Endothelial cell of umbilical vein (primary cell): ENCODE data around the gene HECTD2. TPM values are rescaled to one million over a fixed set of nuclear protein-coding genes. Genes with fewer than 3 reads are reported as not detected.

ENCODE experiments used
- BruUV-seq: library from RNA; stranded (reverse); fragments of 400-500 nt; replicated peaks from 2 replicates; lab custom pipeline; 2021; lab: Mats Ljungman, UMichigan
- CTCF ChIA-PET: fragments of 300-600, 350-600 bp; sonication (Branson Sonifier 250); formaldehyde crosslinking; loops from one replicate; lab custom pipeline; 2021; ENCODE audit warnings: antibody characterized with exemption, inconsistent platforms; lab: Charles Lee
- POLR2A ChIA-PET: fragments of 300-600, 350-600 bp; sonication (Branson Sonifier 250); formaldehyde crosslinking; loops from one replicate; lab custom pipeline; 2021; ENCODE audit warnings: antibody characterized with exemption, inconsistent platforms; lab: Charles Lee
- DNase-seq: peaks from one replicate; pipeline ENCODE4 v3.0.0-alpha.2; 2011; ENCODE audit warnings: low read depth, low spot score
- FAIRE-seq: peaks from 2 replicates; lab custom pipeline; 2011; peaks lifted over from hg19 to GRCh38; lab: Jason Lieb, UNC
- H2AFZ ChIP-seq: 2 replicates; pipeline ENCODE4 v1.6.0; 2012; ENCODE audit warnings: low read depth, low read length, control low read depth, inconsistent platforms
- H3K27ac ChIP-seq: 2 replicates; pipeline ENCODE4 v1.5.1; 2011; ENCODE audit warnings: low read depth, mild to moderate bottlenecking, control low read depth, low read length, moderate library complexity; ENCODE audit not compliant: insufficient read depth
- H3K27me3 ChIP-seq, 2 experiments: 2 replicates each; pipeline versions ENCODE4 v1.6.0 to v1.6.1; 2011; ENCODE audit warnings: low read length in 2 of 2, mixed read lengths in 1 of 2; ENCODE audit not compliant: control insufficient read depth in 2 of 2, insufficient read depth in 2 of 2
- H3K36me3 ChIP-seq, 2 experiments: 2 replicates in 1 of 2; 3 replicates in 1 of 2; pipeline ENCODE4 v1.5.1; 2011; ENCODE audit warnings: low read length in 2 of 2, mild to moderate bottlenecking in 1 of 2, moderate library complexity in 1 of 2; ENCODE audit not compliant: control insufficient read depth in 2 of 2, insufficient read depth in 2 of 2; ENCODE audit errors: extremely low read depth in 1 of 2
- H3K4me1 ChIP-seq: 3 replicates; pipeline ENCODE4 v1.5.1; 2011; ENCODE audit warnings: mild to moderate bottlenecking, low read length; ENCODE audit not compliant: control insufficient read depth, insufficient read depth; ENCODE audit errors: extremely low read depth
- H3K4me2 ChIP-seq: 2 replicates; pipeline ENCODE4 v1.6.1; 2011; ENCODE audit warnings: low read length, control low read depth, mixed read lengths; ENCODE audit not compliant: insufficient read depth
- H3K4me3 ChIP-seq, 3 experiments: fragments of 200-600 bp in 1 of 3; sonication (generic), shearing (Covaris generic) in 1 of 3; replicated peaks in 1 of 3; 2 replicates each; pipeline ENCODE4 v1.5.1; 2011 to 2016; ENCODE audit warnings: control low read depth in 3 of 3, low read length in 3 of 3, mild to moderate bottlenecking in 2 of 3, inconsistent platforms in 1 of 3, low read depth in 1 of 3, moderate library complexity in 1 of 3; ENCODE audit not compliant: insufficient read depth in 1 of 3
- H3K79me2 ChIP-seq: 2 replicates; pipeline ENCODE4 v1.6.0; 2012; ENCODE audit warnings: low read length, inconsistent platforms; ENCODE audit not compliant: control insufficient read depth, insufficient read depth
- H3K9ac ChIP-seq: replicated peaks from 2 replicates; pipeline ENCODE3; 2011; ENCODE audit warnings: low read length, control low read depth; ENCODE audit not compliant: insufficient read depth; ENCODE audit errors: extremely low read depth
- H3K9me1 ChIP-seq: replicated peaks from 3 replicates; pipeline ENCODE4 v1.6.0; 2011; ENCODE audit warnings: mild to moderate bottlenecking, low read length; ENCODE audit not compliant: control insufficient read depth, insufficient read depth; ENCODE audit errors: extremely low read depth
- H3K9me3 ChIP-seq: replicated peaks from 2 replicates; pipeline ENCODE4 v1.5.1; 2012; ENCODE audit warnings: low read length, inconsistent platforms; ENCODE audit not compliant: control insufficient read depth, insufficient read depth
- H4K20me1 ChIP-seq: replicated peaks from 2 replicates; pipeline ENCODE3; 2011; ENCODE audit warnings: mild to moderate bottlenecking, low read length; ENCODE audit not compliant: control insufficient read depth, insufficient read depth; ENCODE audit errors: extremely low read depth
- EZH2 ChIP-seq: IDR thresholded peaks from 2 replicates; pipeline ENCODE4 v1.6.1; 2012; ENCODE audit warnings: borderline replicate concordance, low read depth, mild to moderate bottlenecking, moderate library complexity, low read length, inconsistent platforms; ENCODE audit not compliant: severe bottlenecking
- FOS ChIP-seq: IDR thresholded peaks from 2 replicates; pipeline ENCODE4 v1.6.1; 2011; ENCODE audit warnings: mild to moderate bottlenecking, low read length, moderate library complexity, borderline replicate concordance; ENCODE audit not compliant: insufficient read depth
- GATA2 ChIP-seq: IDR thresholded peaks from 2 replicates; pipeline ENCODE4 v1.7.0; 2011; ENCODE audit warnings: low read depth, mild to moderate bottlenecking, moderate library complexity, mixed read lengths, low read length; ENCODE audit not compliant: insufficient read length, insufficient read depth
- JUN ChIP-seq: IDR thresholded peaks from 2 replicates; pipeline ENCODE4 v1.6.1; 2011; ENCODE audit warnings: borderline replicate concordance, low read depth; ENCODE audit not compliant: insufficient read length, insufficient read depth
- MYC ChIP-seq: IDR thresholded peaks from one replicate; pipeline ENCODE4 v1.6.1; 2011; ENCODE audit warnings: mild to moderate bottlenecking, low read depth, low read length
- POLR2A ChIP-seq: IDR thresholded peaks from 2 replicates; pipeline ENCODE4 v1.6.1; 2012; ENCODE audit warnings: low read depth, mild to moderate bottlenecking, control low read depth, low read length
- POLR2AphosphoS5 ChIP-seq: IDR thresholded peaks from 2 replicates; pipeline ENCODE4 v1.6.1; 2012; ENCODE audit warnings: low read depth, mild to moderate bottlenecking, control low read depth, low read length, moderate library complexity; ENCODE audit not compliant: insufficient read depth
- dilution Hi-C: fragments of 300-500 bp; cut with MboI; formaldehyde crosslinking; loops from one replicate; pipeline ENCODE4 v1.15.0; 2019; ENCODE audit warnings: low sequenced_read_pairs; ENCODE audit not compliant: extremely low pct_ligation_motif_present
- intact Hi-C: fragments of 100-400 bp; cut with micrococcal nuclease; formaldehyde crosslinking; loops from one replicate; pipeline ENCODE4 v1.10.0; 2022
- polyA plus RNA-seq, 4 experiments: library from polyadenylated mRNA; depleted of rRNA in 3 of 4; stranded (reverse) in 3 of 4; unstranded in 1 of 4; fragments of >200 nt; gene quantifications; 2 replicates each; pipeline versions ENCODE4 v1.2.1 to v1.2.3, GENCODE V29; 2011 to 2012; ENCODE audit warnings: missing spikeins in 1 of 4
- total RNA-seq: library from RNA; stranded (reverse); gene quantifications from 2 replicates; pipeline ENCODE4 v1.2.3, GENCODE V29; 2021
- TF ChIP-seq, protein P1 (sequence below), 2 donors: IDR thresholded peaks; 1 replicate in 1 of 2; 2 replicates in 1 of 2; pipeline ENCODE4 v1.5.1; 2011; ENCODE audit warnings: low read length in 2 of 2, mild to moderate bottlenecking in 2 of 2, moderate library complexity in 2 of 2, control low read depth in 1 of 2, inconsistent platforms in 1 of 2, low read depth in 1 of 2; ENCODE audit not compliant: insufficient read depth in 1 of 2; ENCODE audit errors: extremely low read depth in 1 of 2
- TF ChIP-seq, protein P2 (sequence below): IDR thresholded peaks from 2 replicates; pipeline ENCODE4 v1.6.1; 2011; ENCODE audit not compliant: insufficient read depth, insufficient read length

Gene HECTD2
- total and polyA plus RNA-seq, 2 donors (not counting 3 experiments of a cell fraction or from before 2014, with no cell fraction given): 4.2 to 10.7 TPM

GRCh38 chr10:91477236-91477635 is 67.1 kb downstream of the HECTD2 start:
- no peak for FAIRE-seq
- intact Hi-C loops: no loop called here

More at GRCh38 chr10:91477236-91477635, 67.1 kb downstream of the HECTD2 start:
- Histone ChIP-seq H3K4me2 (no peak overlapping the region), H4K20me1 (no peaks in the 10 kb centered on the region), H3K27ac (no peak overlapping the region), H3K36me3 (no peaks in the 10 kb centered on the region), H3K27me3 (no peaks in the 10 kb centered on the region), H3K9me1 (no peaks in the 10 kb centered on the region), H2AFZ (no peak overlapping the region), H3K4me1 (no peaks in the 10 kb centered on the region), H3K4me3 (no peak overlapping the region), H3K79me2 (no peaks in the 10 kb centered on the region), H3K9ac (no peak overlapping the region), H3K9me3 (no peaks in the 10 kb centered on the region)
- no peak for DNase-seq
- TF ChIP-seq MYC: no peak
- TF ChIP-seq, protein P1, sequence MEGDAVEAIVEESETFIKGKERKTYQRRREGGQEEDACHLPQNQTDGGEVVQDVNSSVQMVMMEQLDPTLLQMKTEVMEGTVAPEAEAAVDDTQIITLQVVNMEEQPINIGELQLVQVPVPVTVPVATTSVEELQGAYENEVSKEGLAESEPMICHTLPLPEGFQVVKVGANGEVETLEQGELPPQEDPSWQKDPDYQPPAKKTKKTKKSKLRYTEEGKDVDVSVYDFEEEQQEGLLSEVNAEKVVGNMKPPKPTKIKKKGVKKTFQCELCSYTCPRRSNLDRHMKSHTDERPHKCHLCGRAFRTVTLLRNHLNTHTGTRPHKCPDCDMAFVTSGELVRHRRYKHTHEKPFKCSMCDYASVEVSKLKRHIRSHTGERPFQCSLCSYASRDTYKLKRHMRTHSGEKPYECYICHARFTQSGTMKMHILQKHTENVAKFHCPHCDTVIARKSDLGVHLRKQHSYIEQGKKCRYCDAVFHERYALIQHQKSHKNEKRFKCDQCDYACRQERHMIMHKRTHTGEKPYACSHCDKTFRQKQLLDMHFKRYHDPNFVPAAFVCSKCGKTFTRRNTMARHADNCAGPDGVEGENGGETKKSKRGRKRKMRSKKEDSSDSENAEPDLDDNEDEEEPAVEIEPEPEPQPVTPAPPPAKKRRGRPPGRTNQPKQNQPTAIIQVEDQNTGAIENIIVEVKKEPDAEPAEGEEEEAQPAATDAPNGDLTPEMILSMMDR (IDR thresholded peaks at IDR 0.05; ENCODE audit: extremely low read depth in 1 of 2, insufficient read depth in 1 of 2, low read depth in 1 of 2, low read length in 2 of 2): no peak
- no peak for TF ChIP-seq EZH2
- TF ChIP-seq GATA2: no peak
- no peak for TF ChIP-seq POLR2AphosphoS5
- no peak for TF ChIP-seq FOS
- TF ChIP-seq, protein P2, sequence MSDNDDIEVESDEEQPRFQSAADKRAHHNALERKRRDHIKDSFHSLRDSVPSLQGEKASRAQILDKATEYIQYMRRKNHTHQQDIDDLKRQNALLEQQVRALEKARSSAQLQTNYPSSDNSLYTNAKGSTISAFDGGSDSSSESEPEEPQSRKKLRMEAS: no peak
- no peak for TF ChIP-seq POLR2A
- no peak for TF ChIP-seq JUN
- CTCF ChIA-PET: interaction anchor here (1.2 kb wide), 1 partner anchor 158 kb away, joined by 3 read pairs; no protein-coding TSS in a partner anchor
- POLR2A ChIA-PET: no interaction called here
- BruUV-seq: no TSS peak
- dilution Hi-C loops: no loop called here
